K562 (cell line): Measurements from ENCODE around the gene FIBP. TPM values are rescaled to one million over a fixed set of nuclear protein-coding genes. Genes with fewer than 3 reads are reported as not detected.

Source experiments
- DACH1 ChIP-seq: fragments of 450-650 bp; IDR thresholded peaks from 2 replicates; pipeline ENCODE4 v1.6.1; 2018; ENCODE audit not compliant: partially characterized antibody
- DIDO1 ChIP-seq: fragments of 450-650 bp; IDR thresholded peaks from 2 replicates; pipeline ENCODE4 v1.6.1; 2016; ENCODE audit warnings: low read depth, missing biosample characterization, missing genetic modification characterization
- FOXA1 ChIP-seq: fragments of 450-650 bp; IDR thresholded peaks from 2 replicates; pipeline ENCODE4 v1.6.1; 2016; ENCODE audit warnings: mild to moderate bottlenecking, borderline replicate concordance
- HDAC1 ChIP-seq, 2 experiments: fragments of 450-650 bp; IDR thresholded peaks; 2 replicates each; pipeline ENCODE4 v1.6.1; 2016 to 2017; ENCODE audit warnings: inconsistent platforms in 1 of 2, mild to moderate bottlenecking in 1 of 2, moderate library complexity in 1 of 2
- HINFP ChIP-seq: fragments of 450-650 bp; conservative IDR thresholded peaks from 2 replicates; pipeline ENCODE4 v1.6.1; 2016; ENCODE audit warnings: missing genetic modification characterization, low read depth, mild to moderate bottlenecking, control low read depth, missing compliant biosample characterization
- NFE2 ChIP-seq: IDR thresholded peaks from 2 replicates; pipeline ENCODE4 v1.6.1; 2014; ENCODE audit warnings: antibody characterized with exemption, low read depth
- NFIX ChIP-seq: fragments of 250-450 bp; sonication (Bioruptor Pico); IDR thresholded peaks from 2 replicates; pipeline ENCODE4 v1.4.0; 2020; ENCODE audit warnings: low read depth, mild to moderate bottlenecking, moderate library complexity
- PHTF2 ChIP-seq: fragments of 250-450 bp; sonication (Bioruptor Pico); IDR thresholded peaks from 2 replicates; pipeline ENCODE4 v1.5.0; 2021; ENCODE audit warnings: mild to moderate bottlenecking
- POLR2B ChIP-seq: fragments of 450-650 bp; IDR thresholded peaks from 2 replicates; pipeline ENCODE4 v1.6.1; 2018; ENCODE audit warnings: low read depth; ENCODE audit not compliant: partially characterized antibody
- RBM14 ChIP-seq: fragments of 200-400 bp; formaldehyde crosslinking; IDR thresholded peaks from 2 replicates; pipeline ENCODE4 v1.6.1; 2018; ENCODE audit warnings: low read depth, mild to moderate bottlenecking, low read length, moderate library complexity, borderline replicate concordance; ENCODE audit not compliant: insufficient read depth
- RBM17 ChIP-seq: fragments of 200-400 bp; formaldehyde crosslinking; IDR thresholded peaks from 2 replicates; pipeline ENCODE4 v1.6.1; 2017; ENCODE audit warnings: low read depth, mild to moderate bottlenecking, low read length, borderline replicate concordance
- RCOR1 ChIP-seq, 2 experiments: IDR thresholded peaks; 2 replicates each; pipeline ENCODE4 v1.6.1; 2012; ENCODE audit warnings: low read depth in 2 of 2, low read length in 2 of 2, borderline replicate concordance in 1 of 2, improper control_type of control experiment in 1 of 2
- SREBF2 ChIP-seq: sonication (generic); formaldehyde crosslinking; IDR thresholded peaks from 2 replicates; pipeline ENCODE4 v1.4.0; 2020; ENCODE audit warnings: mild to moderate bottlenecking, missing genetic modification reagents
- SRSF3 ChIP-seq: fragments of 200-400 bp; formaldehyde crosslinking; IDR thresholded peaks from 2 replicates; pipeline ENCODE4 v1.6.1; 2016; ENCODE audit warnings: mild to moderate bottlenecking, low read length, moderate library complexity; ENCODE audit not compliant: insufficient read depth
- ZNF239 ChIP-seq: fragments of 250-450 bp; sonication (Bioruptor Pico); IDR thresholded peaks from 2 replicates; pipeline ENCODE4 v1.4.0; 2020; ENCODE audit warnings: mild to moderate bottlenecking
- ZNF274 ChIP-seq: IDR thresholded peaks from 2 replicates; pipeline ENCODE4 v1.6.1; 2011; ENCODE audit warnings: low read depth, mild to moderate bottlenecking, low read length, moderate library complexity, borderline replicate concordance
- ZNF584 ChIP-seq: fragments of 200-800 bp; sonication (Bioruptor generic); IDR thresholded peaks from 2 replicates; pipeline ENCODE4 v1.6.1; 2016; ENCODE audit warnings: low read depth, mild to moderate bottlenecking, missing genetic modification characterization, missing compliant biosample characterization
- polyA plus RNA-seq, 8 experiments: library from polyadenylated mRNA; depleted of rRNA in 4 of 8; stranded (reverse) in 5 of 8; unstranded in 3 of 8; fragments of >200 nt; fragmentation: Nextera tagmentation in 2 of 8; fragmentation: Illumina TruSeq in 1 of 8; extraction: Ambion mirVana in 2 of 8; extraction: Trizol in 1 of 8; gene quantifications; 2 replicates each; pipeline versions ENCODE4 v1.2.1 to v1.2.3, GENCODE V29; 2011 to 2014; ENCODE audit warnings: inconsistent platforms in 1 of 8, missing spikeins in 1 of 8
- total RNA-seq, 7 experiments: library from RNA; depleted of rRNA in 6 of 7; stranded (reverse); fragments of >200 nt in 6 of 7; fragmentation: Illumina TruSeq in 2 of 7; extraction: Trizol in 2 of 7; gene quantifications; 2 replicates each; pipeline versions ENCODE4 v1.2.1 to v1.2.3, GENCODE V29; 2011 to 2021; ENCODE audit warnings: low replicate concordance in 1 of 7
- TF ChIP-seq, protein P1 (sequence below): fragments of 250-450 bp; sonication (Bioruptor Pico); IDR thresholded peaks from 2 replicates; pipeline ENCODE4 v1.4.0; 2020
- TF ChIP-seq, protein P2 (sequence below): sonication (generic); formaldehyde crosslinking; IDR thresholded peaks from 2 replicates; pipeline ENCODE4 v1.8.0; 2022; ENCODE audit warnings: mild to moderate bottlenecking, missing genetic modification reagents
- TF ChIP-seq, protein P3 (sequence below): IDR thresholded peaks from 2 replicates; pipeline ENCODE4 v1.6.1; 2014; ENCODE audit warnings: antibody characterized with exemption

Gene FIBP
- total and polyA plus RNA-seq, 9 of the 15 experiments (the other 6 are each of a cell fraction or from before 2014, with no cell fraction given): 41.2 to 79.2 (median 48.6) TPM

DNA sequence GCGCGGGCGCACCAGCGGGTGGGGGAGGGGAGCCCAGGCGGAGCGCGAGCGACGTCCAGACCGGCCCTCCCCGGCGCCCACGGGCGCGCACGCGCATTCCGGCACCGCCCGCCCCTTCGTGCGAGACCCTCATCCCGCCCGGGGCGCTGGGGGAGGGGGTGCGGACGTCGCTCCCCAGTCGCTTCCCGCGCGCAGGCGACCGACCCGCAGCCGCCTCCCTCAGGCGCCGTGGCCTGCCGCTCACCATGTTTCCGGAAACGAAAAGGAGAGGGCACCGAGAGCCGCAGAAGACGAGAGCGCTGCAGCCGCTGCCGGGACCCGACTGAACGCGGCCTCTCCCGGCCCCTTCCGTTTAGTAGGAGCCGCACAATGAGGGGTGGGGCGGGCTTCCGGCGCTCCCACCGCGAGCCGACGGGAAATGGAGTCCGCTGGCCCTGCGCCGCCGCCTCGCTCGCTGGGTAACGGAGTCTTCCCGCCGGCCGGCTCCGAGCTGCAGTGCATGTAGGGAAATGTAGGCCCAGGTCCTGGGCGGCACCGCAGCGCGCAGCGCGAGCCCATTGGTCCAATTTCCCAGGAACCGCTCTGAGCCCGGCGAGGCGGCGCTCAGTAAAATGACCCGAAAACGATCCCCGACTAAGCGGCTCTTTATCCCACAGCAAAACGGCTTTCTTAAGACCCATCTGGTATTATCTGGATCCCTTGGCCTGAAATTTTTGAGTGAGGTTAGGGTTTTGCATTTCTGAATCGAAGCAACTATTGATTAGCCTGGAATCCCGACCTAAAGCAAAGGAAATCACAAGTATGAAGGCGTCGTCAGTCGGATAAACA is 30.2 kb downstream of the FIBP start, which contains the start of gene CFL1 (continued):
- TF ChIP-seq NFIX (CRISPR knock-in tag) (no peak), ZNF239 (CRISPR knock-in tag) (no peak), PHTF2 (CRISPR knock-in tag) (no peak), RCOR1 (IDR thresholded peaks at IDR 0.05; ENCODE audit: borderline replicate concordance in 1 of 2, low read depth in 2 of 2, low read length in 2 of 2) (no peak), SRSF3 (no peak), ZNF584 (CRISPR knock-in tag) (no peak), POLR2B (peak; percentile 96), SREBF2 (CRISPR knock-in tag) (no peak), RBM14 (no peak; the same call in 1 of the 2 replicates), ZNF274 (no peak), FOXA1 (no peak), HINFP (tag) (no peak), DACH1 (no peak), HDAC1 (IDR thresholded peaks at IDR 0.05) (peak in 1 of 2 experiments; percentile 23; a peak in 2 of 4 replicates), RBM17 (no peak), DIDO1 (tag) (no peak), NFE2 (no peak; the same call in 1 of the 2 replicates)
- TF ChIP-seq, protein P1, sequence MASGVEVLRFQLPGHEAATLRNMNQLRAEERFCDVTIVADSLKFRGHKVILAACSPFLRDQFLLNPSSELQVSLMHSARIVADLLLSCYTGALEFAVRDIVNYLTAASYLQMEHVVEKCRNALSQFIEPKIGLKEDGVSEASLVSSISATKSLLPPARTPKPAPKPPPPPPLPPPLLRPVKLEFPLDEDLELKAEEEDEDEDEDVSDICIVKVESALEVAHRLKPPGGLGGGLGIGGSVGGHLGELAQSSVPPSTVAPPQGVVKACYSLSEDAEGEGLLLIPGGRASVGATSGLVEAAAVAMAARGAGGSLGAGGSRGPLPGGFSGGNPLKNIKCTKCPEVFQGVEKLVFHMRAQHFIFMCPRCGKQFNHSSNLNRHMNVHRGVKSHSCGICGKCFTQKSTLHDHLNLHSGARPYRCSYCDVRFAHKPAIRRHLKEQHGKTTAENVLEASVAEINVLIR: no peak
- TF ChIP-seq, protein P2, sequence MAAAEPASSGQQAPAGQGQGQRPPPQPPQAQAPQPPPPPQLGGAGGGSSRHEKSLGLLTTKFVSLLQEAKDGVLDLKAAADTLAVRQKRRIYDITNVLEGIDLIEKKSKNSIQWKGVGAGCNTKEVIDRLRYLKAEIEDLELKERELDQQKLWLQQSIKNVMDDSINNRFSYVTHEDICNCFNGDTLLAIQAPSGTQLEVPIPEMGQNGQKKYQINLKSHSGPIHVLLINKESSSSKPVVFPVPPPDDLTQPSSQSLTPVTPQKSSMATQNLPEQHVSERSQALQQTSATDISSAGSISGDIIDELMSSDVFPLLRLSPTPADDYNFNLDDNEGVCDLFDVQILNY (CRISPR knock-in tag): peak; percentile 42; the same call in 1 of the 2 replicates
- TF ChIP-seq, protein P3, sequence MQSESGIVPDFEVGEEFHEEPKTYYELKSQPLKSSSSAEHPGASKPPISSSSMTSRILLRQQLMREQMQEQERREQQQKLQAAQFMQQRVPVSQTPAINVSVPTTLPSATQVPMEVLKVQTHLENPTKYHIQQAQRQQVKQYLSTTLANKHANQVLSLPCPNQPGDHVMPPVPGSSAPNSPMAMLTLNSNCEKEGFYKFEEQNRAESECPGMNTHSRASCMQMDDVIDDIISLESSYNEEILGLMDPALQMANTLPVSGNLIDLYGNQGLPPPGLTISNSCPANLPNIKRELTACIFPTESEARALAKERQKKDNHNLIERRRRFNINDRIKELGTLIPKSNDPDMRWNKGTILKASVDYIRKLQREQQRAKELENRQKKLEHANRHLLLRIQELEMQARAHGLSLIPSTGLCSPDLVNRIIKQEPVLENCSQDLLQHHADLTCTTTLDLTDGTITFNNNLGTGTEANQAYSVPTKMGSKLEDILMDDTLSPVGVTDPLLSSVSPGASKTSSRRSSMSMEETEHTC: no peak
